ENCODE results near the gene THOC5.

The THOC5 gene

GRCh38 chr22:29541845-29542244, 11.7 kb downstream of the THOC5 start:
- Histone ChIP-seq H3K27ac (ENCODE audit: poor library complexity, severe bottlenecking) (no peak overlapping the region), H3K9me3 (ENCODE audit: severe bottlenecking) (no peaks in the 10 kb centered on the region), H3K4me3 (ENCODE audit: severe bottlenecking) (no peak overlapping the region), H3K27me3 (ENCODE audit: insufficient read depth, poor library complexity, severe bottlenecking) (no peaks in the 10 kb centered on the region), H3K36me3 (ENCODE audit: low read depth) (peaks cover 67% of the 10 kb centered on the region), H3K4me1 (ENCODE audit: insufficient read depth, poor library complexity, severe bottlenecking) (no peaks in the 10 kb centered on the region)
- no peak for TF ChIP-seq CTCF (IDR thresholded peaks at IDR 0.05; ENCODE audit: poor library complexity, severe bottlenecking)
- ATAC-seq (ENCODE audit: low read depth) = no peak
- DNase-seq (ENCODE audit: low spot score) = no peak

DNA sequence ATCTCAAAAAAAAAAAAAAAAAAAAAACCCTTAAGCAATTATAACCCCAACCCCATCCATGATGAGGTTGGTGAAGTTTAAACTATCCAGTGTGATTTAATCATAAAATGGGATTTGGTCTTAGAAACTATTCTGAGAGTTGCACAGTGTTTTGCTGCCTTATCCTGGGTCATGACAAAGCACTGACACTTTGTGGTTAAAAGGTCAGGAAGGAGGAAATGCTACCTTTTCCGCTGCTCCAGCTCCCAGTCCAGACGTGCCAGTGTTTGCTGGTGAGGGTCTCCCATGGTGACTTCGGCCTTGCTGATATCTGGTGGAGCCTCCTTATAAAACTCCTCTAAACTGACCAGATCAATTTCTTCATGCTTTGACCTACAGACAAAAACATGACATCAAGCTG, 14.5 kb downstream of the THOC5 start:
- H3K4me1 ChIP-seq (ENCODE audit: insufficient read depth, poor library complexity, severe bottlenecking) = no peaks in the 10 kb centered on the region
- no peak for TF ChIP-seq CTCF (IDR thresholded peaks at IDR 0.05; ENCODE audit: poor library complexity, severe bottlenecking)
- DNase-seq (ENCODE audit: low spot score) = no peak
- no peak for ATAC-seq (ENCODE audit: low read depth)
- H3K36me3 ChIP-seq (ENCODE audit: low read depth) = peaks cover 75% of the 10 kb centered on the region
- no peak overlapping the region for H3K4me3 ChIP-seq (ENCODE audit: severe bottlenecking)
- H3K9me3 ChIP-seq (ENCODE audit: severe bottlenecking) = no peaks in the 10 kb centered on the region
- no peaks in the 10 kb centered on the region for H3K27me3 ChIP-seq (ENCODE audit: insufficient read depth, poor library complexity, severe bottlenecking)
- no peak overlapping the region for H3K27ac ChIP-seq (ENCODE audit: poor library complexity, severe bottlenecking)

GRCh38 chr22:29536411-29536810, 17.1 kb downstream of the THOC5 start:
- no peak overlapping the region for H3K27ac ChIP-seq (ENCODE audit: poor library complexity, severe bottlenecking)
- H3K4me3 ChIP-seq (ENCODE audit: severe bottlenecking) = no peak overlapping the region
- TF ChIP-seq CTCF (IDR thresholded peaks at IDR 0.05; ENCODE audit: poor library complexity, severe bottlenecking) = no peak
- peaks cover 83% of the 10 kb centered on the region for H3K36me3 ChIP-seq (ENCODE audit: low read depth)
- H3K4me1 ChIP-seq (ENCODE audit: insufficient read depth, poor library complexity, severe bottlenecking) = no peaks in the 10 kb centered on the region
- no peak for DNase-seq (ENCODE audit: low spot score)
- no peaks in the 10 kb centered on the region for H3K27me3 ChIP-seq (ENCODE audit: insufficient read depth, poor library complexity, severe bottlenecking)
- no peaks in the 10 kb centered on the region for H3K9me3 ChIP-seq (ENCODE audit: severe bottlenecking)
- no peak for ATAC-seq (ENCODE audit: low read depth)

DNA sequence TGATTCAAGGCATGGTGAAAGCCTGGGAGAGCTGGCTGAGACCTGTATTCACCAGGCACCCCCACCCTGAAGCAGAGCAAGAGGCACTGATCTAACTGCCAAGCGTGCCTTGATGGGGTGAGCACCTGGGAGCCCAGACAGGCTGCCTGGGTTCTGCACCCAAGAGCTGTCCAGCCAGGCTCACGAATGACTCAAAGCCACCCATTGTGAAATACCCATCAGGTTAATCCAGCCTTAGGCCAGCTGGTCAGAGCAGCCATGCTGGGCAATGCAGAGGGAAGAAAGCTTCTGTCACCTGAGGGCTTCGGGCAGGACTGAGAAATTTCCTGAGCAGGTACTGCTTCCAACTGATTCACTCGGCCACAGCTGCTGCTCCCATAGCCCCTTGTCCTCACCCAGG, 22.1 kb downstream of the THOC5 start:
- no peaks in the 10 kb centered on the region for H3K9me3 ChIP-seq (ENCODE audit: severe bottlenecking)
- DNase-seq (ENCODE audit: low spot score) (no peak), ATAC-seq (ENCODE audit: low read depth) (peak; percentile 51; the same call in 1 of the 3 replicates)
- H3K36me3 ChIP-seq (ENCODE audit: low read depth) = peaks cover 80% of the 10 kb centered on the region
- TF ChIP-seq CTCF (IDR thresholded peaks at IDR 0.05; ENCODE audit: poor library complexity, severe bottlenecking) = no peak
- no peaks in the 10 kb centered on the region for H3K4me1 ChIP-seq (ENCODE audit: insufficient read depth, poor library complexity, severe bottlenecking)
- no peak overlapping the region for H3K4me3 ChIP-seq (ENCODE audit: severe bottlenecking)
- no peak overlapping the region for H3K27ac ChIP-seq (ENCODE audit: poor library complexity, severe bottlenecking)
- H3K27me3 ChIP-seq (ENCODE audit: insufficient read depth, poor library complexity, severe bottlenecking) = no peaks in the 10 kb centered on the region

DNA sequence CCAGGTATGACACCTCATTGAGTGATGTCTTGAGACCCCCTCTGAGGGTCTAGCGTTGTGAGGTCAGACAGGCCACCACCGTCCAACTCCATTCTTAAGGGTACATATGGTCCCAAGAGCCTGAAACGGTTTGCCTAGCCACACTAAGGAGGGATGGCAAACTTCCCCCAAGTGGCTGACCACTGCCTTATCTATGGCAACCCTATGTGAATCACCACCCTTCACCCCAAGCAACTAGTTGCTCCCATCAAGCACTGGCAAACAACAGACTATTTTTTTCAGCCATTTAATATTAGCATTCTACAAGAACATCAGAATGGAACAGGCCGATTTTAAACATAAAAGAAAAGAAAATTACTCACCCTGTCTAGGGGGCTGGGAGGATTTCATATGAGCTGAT, 22.8 kb downstream of the THOC5 start:
- ATAC-seq (ENCODE audit: low read depth) (no peak), DNase-seq (ENCODE audit: low spot score) (no peak)
- Histone ChIP-seq H3K36me3 (ENCODE audit: low read depth) (peaks cover 81% of the 10 kb centered on the region), H3K4me1 (ENCODE audit: insufficient read depth, poor library complexity, severe bottlenecking) (no peaks in the 10 kb centered on the region), H3K27ac (ENCODE audit: poor library complexity, severe bottlenecking) (no peak overlapping the region), H3K4me3 (ENCODE audit: severe bottlenecking) (no peak overlapping the region), H3K9me3 (ENCODE audit: severe bottlenecking) (no peaks in the 10 kb centered on the region), H3K27me3 (ENCODE audit: insufficient read depth, poor library complexity, severe bottlenecking) (no peaks in the 10 kb centered on the region)
- TF ChIP-seq CTCF (IDR thresholded peaks at IDR 0.05; ENCODE audit: poor library complexity, severe bottlenecking) = no peak

Measured in RWPE2 (cell line).